GM21423 (cell line): Measurements from ENCODE around the gene UQCR10.

Experiments used
- ATAC-seq: cut with Tn5 transposase; IDR thresholded peaks from one replicate; pipeline ENCODE4 v1.9.1; 2021; ENCODE audit warnings: mild to moderate bottlenecking, moderate library complexity; ENCODE audit not compliant: unreplicated experiment

Gene UQCR10

DNA sequence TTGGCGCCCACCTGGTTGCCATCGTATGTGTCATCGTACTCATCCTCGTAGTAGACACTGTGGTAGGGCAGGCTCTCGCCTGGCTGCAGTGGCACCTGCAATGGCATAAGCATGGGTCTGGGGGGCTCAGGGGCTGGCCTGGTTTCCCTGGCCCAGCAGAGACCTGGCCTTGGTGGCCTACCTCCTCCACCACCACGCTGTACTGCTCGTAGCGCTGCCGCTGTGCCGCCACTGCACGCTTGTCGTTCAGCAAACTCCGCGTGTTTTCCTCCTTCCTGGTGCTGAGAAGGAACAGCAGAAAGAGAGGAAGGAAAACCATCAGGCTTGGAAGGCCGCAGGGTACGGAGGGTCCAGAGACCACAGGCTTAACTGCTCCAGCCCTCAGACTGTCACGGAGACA, 26.2 kb downstream of the UQCR10 start:
- ATAC-seq = no peak

- ATAC-seq = no peak
Measured at GRCh38 chr22:29795663-29796062, 28.5 kb downstream of the UQCR10 start.

DNA sequence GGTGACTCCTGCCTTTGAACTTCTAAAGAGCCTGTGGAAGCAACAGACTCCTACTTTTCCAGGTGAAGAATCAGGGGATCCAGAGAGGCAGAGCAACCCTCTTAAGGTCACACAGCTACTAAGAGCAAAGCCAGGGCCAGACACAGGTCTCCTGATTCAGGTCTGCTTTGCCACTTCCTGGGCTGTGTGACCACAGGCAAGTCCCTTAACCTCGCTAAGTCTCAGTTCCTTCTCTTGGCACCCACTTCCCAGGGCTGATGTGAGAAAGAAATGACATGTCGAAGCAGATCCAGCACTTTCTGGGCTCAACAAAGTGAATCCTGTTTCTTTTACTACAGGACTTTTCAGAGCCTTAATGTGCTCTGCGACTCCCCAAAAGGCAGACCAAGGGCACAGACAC, 30.2 kb downstream of the UQCR10 start:
- ATAC-seq = peak; percentile 54

DNA sequence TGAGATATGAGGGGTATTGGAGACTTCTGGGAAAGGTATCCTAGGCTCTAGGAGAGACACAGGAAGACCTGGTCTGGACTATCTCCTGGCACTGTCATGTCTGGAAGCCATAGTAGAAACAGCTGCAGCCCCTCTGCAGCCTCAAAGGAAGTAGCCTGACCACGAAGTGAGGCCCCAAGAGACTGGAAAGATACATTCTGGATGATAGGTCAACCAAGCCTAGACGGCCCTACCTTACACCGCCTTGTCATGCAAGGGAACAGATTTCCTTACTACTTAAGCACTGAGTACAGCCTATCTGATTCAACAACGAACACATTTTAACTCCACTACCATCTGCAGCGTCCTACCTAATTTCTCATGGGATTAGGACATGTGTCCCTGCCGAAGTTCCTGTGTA, 31.1 kb downstream of the UQCR10 start:
- ATAC-seq = no peak

DNA sequence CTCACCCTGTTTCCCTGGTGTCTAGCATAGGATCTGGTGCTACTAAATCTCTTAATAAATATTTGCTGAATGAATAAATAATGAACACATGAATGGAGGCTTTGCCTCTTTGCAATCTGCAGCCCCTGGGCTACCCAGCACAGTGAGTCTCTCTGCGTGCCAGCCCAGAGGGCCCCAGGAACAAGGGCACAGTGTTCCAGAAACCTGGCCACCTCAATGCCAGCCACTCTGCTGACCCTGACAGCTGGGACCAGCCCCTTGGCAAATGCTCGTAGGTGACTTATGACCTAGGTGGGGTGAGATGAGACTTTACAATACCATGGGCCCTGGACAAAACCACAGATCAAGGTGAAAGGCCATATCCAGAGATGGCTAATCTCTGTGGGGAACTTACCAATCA, 31.6 kb downstream of the UQCR10 start:
- ATAC-seq = no peak

DNA sequence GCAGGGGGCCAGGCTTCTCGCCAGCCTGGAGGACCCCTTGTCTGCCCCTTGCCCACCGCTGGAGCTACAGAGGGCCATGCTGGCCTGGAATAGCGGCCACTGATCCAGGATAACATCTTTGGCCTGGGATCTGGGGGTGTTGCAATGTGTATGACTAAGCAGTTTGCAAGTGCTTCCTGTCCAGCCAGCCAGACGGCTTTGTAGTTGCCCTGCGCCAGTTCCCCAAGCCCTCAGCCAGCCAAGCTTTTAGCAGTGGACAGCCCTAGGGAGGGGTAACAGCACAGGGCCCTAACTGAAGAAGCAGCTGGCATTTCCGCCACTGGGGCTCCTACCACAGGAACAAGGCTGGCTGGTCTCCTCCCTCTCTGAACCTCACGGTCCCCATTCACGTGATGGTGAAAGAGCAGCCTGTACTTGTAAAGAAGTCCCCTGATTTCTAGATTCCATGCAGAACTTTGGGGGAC, 32.1 kb downstream of the UQCR10 start:
- ATAC-seq = no peak

- no peak for ATAC-seq
Measured at GRCh38 chr22:29801153-29801552, 34.0 kb downstream of the UQCR10 start.

- ATAC-seq = no peak
Measured at GRCh38 chr22:29801796-29802195, 34.6 kb downstream of the UQCR10 start.

DNA sequence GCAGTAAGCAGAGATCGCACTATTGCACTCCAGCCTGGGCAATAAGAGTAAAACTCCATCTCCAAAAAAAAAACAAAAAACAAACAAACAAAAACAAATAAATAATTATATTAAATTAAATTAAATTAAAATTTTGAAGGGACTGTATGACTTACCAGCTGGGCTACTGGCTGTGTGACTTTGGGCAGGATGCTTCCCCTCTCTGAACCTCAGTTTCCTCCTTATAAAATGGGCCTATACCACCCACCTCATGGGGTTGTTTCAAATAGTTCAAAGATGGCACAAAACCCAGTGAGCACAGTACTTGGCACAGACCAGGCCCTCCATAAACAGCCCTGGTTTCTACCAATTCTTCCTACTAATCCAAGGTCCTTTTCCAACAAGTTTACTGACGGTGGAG, 36.0 kb downstream of the UQCR10 start:
- ATAC-seq = no peak

DNA sequence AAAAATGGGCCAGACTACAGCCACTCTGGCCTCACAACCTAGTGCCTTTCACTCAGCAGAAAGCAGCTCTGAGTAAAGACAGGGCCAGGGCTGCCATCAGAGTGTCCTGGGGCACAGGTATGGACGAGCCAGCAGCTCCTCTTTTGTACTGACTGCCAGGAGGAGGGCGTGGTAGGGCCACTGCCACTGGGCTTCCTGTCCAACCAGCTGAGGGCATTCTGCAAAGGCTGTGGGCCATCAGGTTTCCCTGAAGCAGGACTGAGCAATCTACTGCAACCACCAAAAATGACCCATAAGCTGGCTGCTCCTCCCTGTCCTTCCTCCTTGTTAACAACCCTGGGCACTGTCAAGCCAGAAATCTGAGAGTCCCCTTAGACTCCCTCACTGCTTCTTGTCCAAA, 37.8 kb downstream of the UQCR10 start:
- ATAC-seq = no peak

GRCh38 chr22:29806196-29806595, 39.0 kb downstream of the UQCR10 start:
- no peak for ATAC-seq

DNA sequence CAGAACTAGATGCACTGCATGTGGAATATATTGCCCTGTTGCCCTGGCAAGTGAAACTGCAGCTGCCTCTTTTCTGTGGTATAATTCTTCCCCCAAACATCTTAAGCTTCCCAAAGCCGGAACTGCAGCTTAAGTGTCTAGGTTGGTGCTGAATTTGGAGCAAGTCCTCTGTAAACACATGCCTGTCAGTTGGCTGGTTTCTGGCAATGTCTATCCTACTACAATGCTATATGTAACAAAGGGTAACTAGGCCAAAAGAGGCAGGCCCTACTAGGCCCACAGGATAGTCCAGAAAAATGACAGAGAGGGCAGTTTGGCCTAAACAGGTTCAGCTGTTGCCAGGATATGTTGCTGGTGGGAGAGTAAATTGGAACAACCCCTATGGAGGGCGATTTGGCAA, 43.0 kb downstream of the UQCR10 start:
- ATAC-seq = no peak

DNA sequence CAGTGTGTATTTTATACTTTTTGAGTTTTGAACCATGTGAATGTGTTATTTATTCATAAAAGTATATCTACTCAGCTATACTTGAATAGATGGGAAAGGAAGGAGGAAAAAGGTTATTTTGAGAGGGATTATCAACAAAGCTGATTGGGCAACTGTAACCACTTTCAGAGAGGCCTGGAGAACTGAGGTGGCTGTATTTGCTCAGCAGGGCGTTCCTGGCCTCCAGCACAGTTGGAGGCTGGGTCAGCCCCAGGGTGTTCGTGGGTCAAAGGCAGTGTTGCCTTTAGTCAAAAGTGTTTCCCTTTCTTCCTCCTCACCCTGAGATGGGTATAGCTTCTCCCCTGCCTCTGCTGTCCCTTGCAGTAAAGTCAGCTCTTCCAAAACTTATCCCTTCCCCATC, 44.2 kb downstream of the UQCR10 start:
- no peak for ATAC-seq

DNA sequence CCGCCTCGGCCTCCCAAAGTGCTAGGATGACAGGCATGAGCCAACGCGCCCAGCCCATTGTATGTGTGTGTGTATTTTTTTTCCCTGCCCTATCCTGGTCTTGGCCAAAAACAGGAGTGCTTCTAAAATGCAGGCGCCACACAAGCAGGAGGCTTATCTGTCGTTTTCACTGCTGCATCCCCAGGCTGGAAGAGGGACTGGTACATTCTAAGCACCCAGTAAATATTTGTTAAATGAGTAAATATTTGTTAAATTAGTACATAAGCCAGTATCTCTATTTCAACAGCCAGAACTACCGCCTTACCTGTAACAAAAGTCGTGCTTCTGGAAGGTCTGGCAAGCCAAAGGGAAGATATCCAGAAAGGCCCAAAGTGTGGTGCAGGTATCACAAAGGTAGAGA, 46.0 kb downstream of the UQCR10 start:
- ATAC-seq = no peak

DNA sequence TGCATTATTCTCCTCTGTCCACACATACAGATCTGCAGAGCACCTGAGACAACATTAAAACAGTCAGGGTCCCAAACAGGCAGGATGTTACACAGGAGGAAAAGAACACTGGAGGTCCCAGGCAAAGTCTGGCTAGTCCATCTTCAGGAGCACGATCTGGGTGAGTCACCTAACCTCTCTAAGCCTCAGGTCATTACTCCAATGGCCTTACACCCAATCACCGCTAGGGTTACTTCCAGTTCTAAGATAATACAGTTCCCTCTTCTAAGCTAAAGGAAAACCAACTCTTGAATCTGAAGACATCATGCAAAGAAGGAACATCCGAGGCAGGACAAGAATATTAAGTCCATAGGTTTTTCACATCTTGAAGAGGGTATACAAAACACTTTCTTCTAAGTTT, 46.4 kb downstream of the UQCR10 start:
- no peak for ATAC-seq

GRCh38 chr22:29814003-29814402, 46.8 kb downstream of the UQCR10 start:
- ATAC-seq = no peak

DNA sequence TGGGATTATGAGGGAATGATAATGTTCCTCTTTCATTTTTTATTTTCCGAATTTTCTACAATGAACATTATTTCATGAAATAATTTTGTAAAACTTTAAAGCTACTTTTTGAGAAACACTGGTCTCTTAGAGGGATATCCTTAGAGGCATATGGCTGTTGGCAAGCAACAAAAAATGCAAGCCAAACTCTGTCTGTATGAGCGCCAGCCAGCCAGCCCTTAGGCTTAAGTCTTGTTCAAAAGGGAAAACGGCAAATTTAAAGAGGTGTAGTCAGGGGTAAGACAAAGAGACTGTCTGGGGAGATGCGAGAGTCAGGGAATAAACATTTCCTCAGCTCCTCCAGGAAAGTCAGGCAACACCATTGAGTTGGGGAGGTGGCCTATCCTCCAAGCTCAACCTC, 48.4 kb downstream of the UQCR10 start:
- no peak for ATAC-seq

DNA sequence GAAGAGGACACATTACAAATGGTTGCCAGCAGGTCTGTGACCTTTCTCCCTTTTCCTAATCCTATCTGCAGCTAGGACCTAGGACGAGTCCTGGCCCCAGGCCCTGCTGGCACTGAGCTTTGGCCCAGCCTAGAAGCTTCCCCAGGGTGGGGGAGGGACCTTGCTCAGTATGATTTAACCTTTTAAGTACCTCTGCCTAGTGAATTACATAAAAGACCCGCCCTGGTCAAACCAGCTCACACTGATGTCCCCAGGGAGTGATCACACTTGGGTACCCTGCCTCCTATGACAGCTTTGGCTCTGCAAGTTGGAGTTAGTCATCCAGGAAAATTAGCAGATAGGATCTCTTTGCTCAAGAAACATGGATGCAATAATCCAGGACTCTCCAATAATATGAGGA, 49.0 kb downstream of the UQCR10 start:
- no peak for ATAC-seq

GRCh38 chr22:29816539-29816938, 49.4 kb downstream of the UQCR10 start:
- no peak for ATAC-seq

DNA sequence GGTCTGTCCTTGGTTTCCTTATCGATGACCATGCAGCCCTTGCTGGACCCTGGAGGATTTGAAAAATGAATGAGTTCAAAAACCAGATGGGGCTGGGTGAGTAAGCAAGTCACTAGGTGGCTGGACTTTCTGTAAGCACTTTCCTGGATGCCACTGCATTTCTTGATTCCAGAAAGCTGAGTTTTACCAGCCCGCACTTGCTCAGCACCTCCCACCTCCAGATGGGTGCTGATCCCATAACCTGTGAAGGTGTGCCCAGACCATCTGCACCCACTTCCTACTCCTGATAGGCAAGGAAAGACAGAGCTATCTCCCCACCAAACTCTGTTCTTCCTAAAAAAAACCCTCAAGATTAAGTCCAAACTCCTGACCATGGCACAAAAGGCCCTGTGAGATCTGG, 49.8 kb downstream of the UQCR10 start:
- ATAC-seq = no peak

- no peak for ATAC-seq
Measured at GRCh38 chr22:29817724-29818123, 50.6 kb downstream of the UQCR10 start.

GRCh38 chr22:29819501-29819900, 52.3 kb downstream of the UQCR10 start:
- no peak for ATAC-seq
